GM19238 (cell line): ENCODE data around the gene C2orf68.
"Not testable (repeated sequence)": the region's sequence is repeated elsewhere in the genome, so short reads cannot be mapped to it uniquely, and the experiment has no call there.

Source experiments
- DNase-seq: peaks from one replicate; pipeline ENCODE4 v3.0.0; 2011; ENCODE audit warnings: low spot score; ENCODE audit not compliant: insufficient read length

The C2orf68 gene

GRCh38 chr2:85599468-85600234 lies 12.2 kb downstream of the C2orf68 start:
- no peak for DNase-seq

GRCh38 chr2:85598594-85599340 lies 13.1 kb downstream of the C2orf68 start:
- DNase-seq, result no peak

GRCh38 chr2:85597241-85597640 lies 14.6 kb downstream of the C2orf68 start:
- DNase-seq, result no peak

GRCh38 chr2:85596486-85597143 lies 15.3 kb downstream of the C2orf68 start:
- DNase-seq, result no peak

GRCh38 chr2:85596026-85596333 lies 15.9 kb downstream of the C2orf68 start:
- DNase-seq, result no peak

- peak; percentile 99 for DNase-seq
These were observed 16.4 kb downstream of the C2orf68 start, which contains the start of gene RNF181 for GRCh38 chr2:85595301-85596025. TSS of gene RNF181 (plus strand) at chr2:85595745. CDS start at chr2:85595764, 19 bp downstream.

GRCh38 chr2:85594715-85595300 lies 17.1 kb downstream of the C2orf68 start:
- DNase-seq, result no peak

GRCh38 chr2:85593023-85593422 lies 18.8 kb downstream of the C2orf68 start:
- DNase-seq, result no peak

- DNase-seq, result not testable (repeated sequence)
These were observed 19.6 kb downstream of the C2orf68 start for GRCh38 chr2:85592299-85592698.

- no peak for DNase-seq
These were observed 20.3 kb downstream of the C2orf68 start for GRCh38 chr2:85591563-85591962.

- DNase-seq, result no peak
These were observed 20.9 kb downstream of the C2orf68 start for GRCh38 chr2:85590950-85591349.

- no peak for DNase-seq
These were observed 21.7 kb downstream of the C2orf68 start for GRCh38 chr2:85589982-85590791.

GRCh38 chr2:85589181-85589580 lies 22.7 kb downstream of the C2orf68 start:
- no peak for DNase-seq

GRCh38 chr2:85588645-85589044 lies 23.2 kb downstream of the C2orf68 start:
- DNase-seq, result no peak

- no peak for DNase-seq
These were observed 23.6 kb downstream of the C2orf68 start for GRCh38 chr2:85588236-85588635.

- DNase-seq, result no peak
These were observed 26.1 kb downstream of the C2orf68 start for GRCh38 chr2:85585781-85586105.

- DNase-seq, result no peak
These were observed 26.7 kb downstream of the C2orf68 start for GRCh38 chr2:85584857-85585780.

- DNase-seq, result no peak
These were observed 27.5 kb downstream of the C2orf68 start, which contains the start of gene VAMP5 for GRCh38 chr2:85584354-85584856. TSS of gene VAMP5 (plus strand) at chr2:85584431. CDS start at chr2:85584491, 60 bp downstream.
